ENCODE measurements around the gene MLN. TPM values are rescaled to one million over a fixed set of nuclear protein-coding genes. Genes with fewer than 3 reads are reported as not detected.
"Not testable (repeated sequence)": the region's sequence is repeated elsewhere in the genome, so short reads cannot be mapped to it uniquely, and the experiment has no call there.

MLN gene
- total RNA-seq, 1 donor = not detected

GRCh38 chr6:33836806-33837469 lies 33.1 kb upstream of the MLN start:
- no peak for DNase-seq (ENCODE audit: low read depth in 2 of 3, low spot score in 2 of 3)

- DNase-seq (ENCODE audit: low read depth in 2 of 3, low spot score in 2 of 3) = no peak
These were observed 30.9 kb upstream of the MLN start for GRCh38 chr6:33834401-33835392.

GRCh38 chr6:33833599-33833998 lies 29.8 kb upstream of the MLN start:
- DNase-seq (ENCODE audit: low read depth in 2 of 3, low spot score in 2 of 3) = no peak

- DNase-seq (ENCODE audit: low read depth in 2 of 3, low spot score in 2 of 3) = not testable (repeated sequence)
These were observed 29.0 kb upstream of the MLN start for GRCh38 chr6:33832831-33833230.

- not testable (repeated sequence) for DNase-seq (ENCODE audit: low read depth in 2 of 3, low spot score in 2 of 3)
These were observed 27.9 kb upstream of the MLN start for GRCh38 chr6:33831725-33832124.

- no peak for DNase-seq (ENCODE audit: low read depth in 2 of 3, low spot score in 2 of 3)
These were observed 26.9 kb upstream of the MLN start for GRCh38 chr6:33830635-33831240.

- DNase-seq (ENCODE audit: low read depth in 2 of 3, low spot score in 2 of 3) = no peak
These were observed 25.2 kb upstream of the MLN start for GRCh38 chr6:33828764-33829731.

GRCh38 chr6:33828452-33828763 lies 24.6 kb upstream of the MLN start:
- DNase-seq (ENCODE audit: low read depth in 2 of 3, low spot score in 2 of 3) = no peak

GRCh38 chr6:33827546-33828451 lies 24.0 kb upstream of the MLN start:
- no peak for DNase-seq (ENCODE audit: low read depth in 2 of 3, low spot score in 2 of 3)

- DNase-seq (ENCODE audit: low read depth in 2 of 3, low spot score in 2 of 3) = no peak
These were observed 22.7 kb upstream of the MLN start for GRCh38 chr6:33826537-33826936.

- no peak for DNase-seq (ENCODE audit: low read depth in 2 of 3, low spot score in 2 of 3)
These were observed 20.8 kb upstream of the MLN start for GRCh38 chr6:33824461-33825154.

- no peak for DNase-seq (ENCODE audit: low read depth in 2 of 3, low spot score in 2 of 3)
These were observed 20.0 kb upstream of the MLN start for GRCh38 chr6:33823806-33824205.

GRCh38 chr6:33822575-33823395 lies 19.0 kb upstream of the MLN start:
- peak in 2 of 3 donors; percentile 26 to 42 for DNase-seq (ENCODE audit: low read depth in 2 of 3, low spot score in 2 of 3)

GRCh38 chr6:33820784-33821520 lies 17.1 kb upstream of the MLN start:
- DNase-seq (ENCODE audit: low read depth in 2 of 3, low spot score in 2 of 3) = peak in 1 of 3 donors; percentile 51

- no peak for DNase-seq (ENCODE audit: low read depth in 2 of 3, low spot score in 2 of 3)
These were observed 16.4 kb upstream of the MLN start for GRCh38 chr6:33820243-33820642.

- no peak for DNase-seq (ENCODE audit: low read depth in 2 of 3, low spot score in 2 of 3)
These were observed 15.2 kb upstream of the MLN start for GRCh38 chr6:33819021-33819420.

GRCh38 chr6:33818293-33818692 lies 14.5 kb upstream of the MLN start:
- DNase-seq (ENCODE audit: low read depth in 2 of 3, low spot score in 2 of 3) = no peak

Data from hematopoietic multipotent progenitor cell (in vitro differentiated cells).